B cell (primary cell): ENCODE results near the gene ZMAT3. TPM values are rescaled to one million over a fixed set of nuclear protein-coding genes. Genes with fewer than 3 reads are reported as not detected.

ENCODE experiments used
- ATAC-seq: fragments of 200-7000 bp; cut with Tn5 transposase; one replicate; pipeline ENCODE4 v1.10.0; 2021; ENCODE audit warnings: low read depth, mild to moderate bottlenecking, moderate number of reproducible peaks, moderate library complexity
- CTCF ChIA-PET: fragments of 350-600 bp; sonication (Branson Sonifier 250); formaldehyde crosslinking; loops from one replicate; lab custom pipeline; 2021; ENCODE audit warnings: antibody characterized with exemption, inconsistent platforms; lab: Charles Lee
- POLR2A ChIA-PET: fragments of 350-600 bp; sonication (Branson Sonifier 250); formaldehyde crosslinking; loops from one replicate; lab custom pipeline; 2021; ENCODE audit warnings: antibody characterized with exemption; lab: Charles Lee
- DNase-seq: peaks from one replicate; pipeline ENCODE4 v3.0.0; 2013
- H2AFZ ChIP-seq: 2 replicates; pipeline ENCODE4 v1.6.1; 2012; ENCODE audit warnings: mild to moderate bottlenecking, low read depth, low read length; ENCODE audit not compliant: insufficient read depth, poor library complexity, severe bottlenecking
- H3K27ac ChIP-seq, 2 donors: 1 replicate in 1 of 2; 2 replicates in 1 of 2; pipeline ENCODE4 v1.5.1; 2012 to 2013; ENCODE audit warnings: low read length in 2 of 2, mild to moderate bottlenecking in 2 of 2, moderate library complexity in 1 of 2
- H3K27me3 ChIP-seq, 4 experiments: fragments of 200-600 bp in 1 of 4; sonication (generic) in 1 of 4; replicated peaks in 1 of 4; 1 replicate in 2 of 4; 2 replicates in 2 of 4; pipeline versions ENCODE4 v1.6.1 to v1.7.0; 2013 to 2016; ENCODE audit warnings: low read length in 3 of 4, mild to moderate bottlenecking in 2 of 4, mixed read lengths in 1 of 4, moderate library complexity in 1 of 4; ENCODE audit not compliant: insufficient read depth in 4 of 4, control insufficient read depth in 3 of 4; ENCODE audit errors: control extremely low read depth in 1 of 4
- H3K36me3 ChIP-seq, 2 experiments: replicated peaks in 1 of 2; 1 replicate in 1 of 2; 2 replicates in 1 of 2; pipeline versions ENCODE4 v1.6.1 to v1.7.1; 2013; ENCODE audit warnings: low read length in 1 of 2; ENCODE audit not compliant: insufficient read depth in 2 of 2, control insufficient read depth in 1 of 2; ENCODE audit errors: control extremely low read depth in 1 of 2, extremely low read depth in 1 of 2
- H3K4me1 ChIP-seq, 2 donors: fragments of 200-600 bp in 1 of 2; sonication (generic) in 1 of 2; 1 replicate in 1 of 2; 2 replicates in 1 of 2; pipeline versions ENCODE4 v1.5.1 to v1.6.1; 2013 to 2017; ENCODE audit warnings: low read length in 2 of 2; ENCODE audit not compliant: control insufficient read depth in 2 of 2, insufficient read depth in 2 of 2
- H3K4me2 ChIP-seq: replicated peaks from 2 replicates; pipeline ENCODE3; 2012; ENCODE audit warnings: mild to moderate bottlenecking, low read depth, low read length; ENCODE audit not compliant: poor library complexity, severe bottlenecking
- H3K4me3 ChIP-seq, 5 experiments: fragments of 200-600 bp in 1 of 5; sonication (generic) in 1 of 5; 1 replicate in 3 of 5; 2 replicates in 2 of 5; pipeline versions ENCODE4 v1.5.1 to v1.7.0; 2011 to 2016; ENCODE audit warnings: low read length in 4 of 5, mild to moderate bottlenecking in 4 of 5, low read depth in 2 of 5, control low read depth in 1 of 5, moderate library complexity in 1 of 5; ENCODE audit not compliant: insufficient read depth in 1 of 5; ENCODE audit errors: control extremely low read depth in 1 of 5, extremely low read depth in 1 of 5
- H3K79me2 ChIP-seq: fragments of 200-600 bp; sonication (generic); one replicate; pipeline ENCODE4 v1.6.0; 2016; ENCODE audit warnings: low read length; ENCODE audit not compliant: control insufficient read depth, insufficient read depth
- H3K9ac ChIP-seq: fragments of 200-600 bp; sonication (generic); 2 replicates; pipeline ENCODE4 v1.6.1; 2017; ENCODE audit warnings: mild to moderate bottlenecking, low read length, moderate library complexity
- H3K9me3 ChIP-seq, 3 donors: one replicate each; pipeline versions ENCODE4 v1.6.1 to v1.7.1; 2013; ENCODE audit warnings: low read length in 2 of 3; ENCODE audit not compliant: control insufficient read depth in 2 of 3, insufficient read depth in 1 of 3; ENCODE audit errors: control extremely low read depth in 1 of 3
- H4K20me1 ChIP-seq: 2 replicates; pipeline ENCODE4 v1.6.0; 2012; ENCODE audit warnings: mild to moderate bottlenecking, low read length; ENCODE audit not compliant: insufficient read depth, control insufficient read depth, poor library complexity, severe bottlenecking
- H3K27ac Mint-ChIP-seq: one replicate; pipeline ENCODE4 v1.8.0; 2021; ENCODE audit warnings: mixed read lengths
- H3K27me3 Mint-ChIP-seq: one replicate; pipeline ENCODE4 v1.8.0; 2021; ENCODE audit warnings: mixed read lengths
- H3K4me1 Mint-ChIP-seq: one replicate; pipeline ENCODE4 v1.8.0; 2021; ENCODE audit warnings: mixed read lengths
- H3K4me3 Mint-ChIP-seq: one replicate; pipeline ENCODE4 v1.8.0; 2021; ENCODE audit warnings: mixed read lengths
- H3K9me3 Mint-ChIP-seq: one replicate; pipeline ENCODE4 v1.8.0; 2022; ENCODE audit warnings: mixed read lengths; ENCODE audit not compliant: insufficient read depth
- EZH2 ChIP-seq: IDR thresholded peaks from 2 replicates; pipeline ENCODE4 v1.6.1; 2012; ENCODE audit warnings: borderline replicate concordance, low read depth, mild to moderate bottlenecking, moderate library complexity, low read length; ENCODE audit not compliant: insufficient read depth, poor library complexity, severe bottlenecking
- WGBS: methylation state at CpG from one replicate; pipeline ENCODE4 v1.1.5; 2013; ENCODE audit warnings: missing lambda C conversion rate; ENCODE audit not compliant: insufficient coverage; 5-methylcytosine and 5-hydroxymethylcytosine counted together
- intact Hi-C: fragments of 100-400 bp; cut with micrococcal nuclease; formaldehyde crosslinking; loops from one replicate; pipeline ENCODE4 v1.10.0; 2022
- polyA plus RNA-seq: library from polyadenylated mRNA; depleted of rRNA; stranded (reverse); fragments of >200 nt; gene quantifications from 2 replicates; pipeline ENCODE4 v1.2.3, GENCODE V29; 2012
- total RNA-seq, 2 donors: library from RNA; stranded (reverse); fragments of 120-200 nt in 1 of 2; gene quantifications; 1 replicate in 1 of 2; 2 replicates in 1 of 2; pipeline versions ENCODE4 v1.2.3 to v1.2.4, GENCODE V29; 2013 to 2022
- TF ChIP-seq, protein P1 (sequence below): fragments of 200-600 bp; IDR thresholded peaks from one replicate; pipeline ENCODE4 v1.8.0; 2022; ENCODE audit warnings: antibody characterized with exemption, mild to moderate bottlenecking

Gene ZMAT3
- total and polyA plus RNA-seq, 2 donors (not counting 1 experiment from before 2014, with no cell fraction given) = 3.6 to 19.5 TPM

DNA sequence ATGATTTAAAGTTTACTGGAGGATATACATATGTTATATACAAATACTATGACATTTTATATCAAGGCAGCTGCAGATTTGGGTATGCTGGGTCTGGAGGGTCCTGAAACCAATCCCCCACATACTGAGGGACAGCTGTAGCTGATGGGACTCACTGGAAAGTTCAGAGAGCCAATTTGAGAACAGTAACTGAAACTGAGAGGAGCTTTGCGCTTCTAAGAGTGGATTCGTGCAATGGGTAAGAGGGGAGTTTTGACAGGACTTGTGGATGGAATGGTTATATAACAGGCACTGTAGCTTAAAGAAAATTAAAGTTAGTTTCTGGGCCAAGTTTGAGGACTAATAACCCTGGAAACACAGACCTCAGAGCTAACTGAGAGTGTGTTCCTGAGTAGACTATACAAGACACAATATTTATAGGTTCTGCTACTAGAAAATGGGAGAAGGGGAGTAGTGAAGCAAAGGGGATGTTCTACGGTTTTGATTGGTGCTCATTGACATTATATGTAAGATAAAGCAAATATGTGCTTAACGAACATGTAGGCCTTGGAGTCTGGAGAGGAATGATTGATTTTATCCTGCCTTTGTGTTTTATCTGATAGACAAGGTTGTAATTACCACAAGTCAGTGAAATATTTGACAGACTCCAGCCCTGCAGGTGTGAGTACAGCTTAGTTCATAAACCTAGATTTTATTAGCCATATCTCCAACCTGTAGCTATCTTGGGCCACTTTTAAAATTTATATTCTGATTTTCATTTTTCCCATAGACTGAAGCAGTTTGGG lies 4.8 kb upstream of the ZMAT3 start:
- Histone ChIP-seq H3K79me2 (peaks cover 7% of the 10 kb centered on the region), H2AFZ (no peak overlapping the region), H3K27me3 (no peaks in the 10 kb centered on the region), H3K4me2 (no peak overlapping the region), H3K36me3 (no peaks in the 10 kb centered on the region), H3K9ac (no peak overlapping the region), H3K4me1 (peaks cover 27 to 30% of the 10 kb centered on the region in 2 donors), H3K27ac (no peak overlapping the region), H4K20me1 (no peaks in the 10 kb centered on the region), H3K4me3 (no peak overlapping the region), H3K9me3 (no peaks in the 10 kb centered on the region)
- ChIA-PET POLR2A (no interaction called here), CTCF (interaction anchor here (0.7 to 2.0 kb wide), 6 partner anchors 18 to 346 kb away, joined by 3 to 7 read pairs (median 4); no protein-coding TSS in a partner anchor)
- Mint-ChIP-seq H3K27ac (peak overlapping the region; percentile 2), H3K4me3 (no peak overlapping the region), H3K4me1 (peaks cover 39% of the 10 kb centered on the region), H3K27me3 (no peaks in the 10 kb centered on the region), H3K9me3 (no peaks in the 10 kb centered on the region)
- TF ChIP-seq EZH2 = no peak
- TF ChIP-seq, protein P1, sequence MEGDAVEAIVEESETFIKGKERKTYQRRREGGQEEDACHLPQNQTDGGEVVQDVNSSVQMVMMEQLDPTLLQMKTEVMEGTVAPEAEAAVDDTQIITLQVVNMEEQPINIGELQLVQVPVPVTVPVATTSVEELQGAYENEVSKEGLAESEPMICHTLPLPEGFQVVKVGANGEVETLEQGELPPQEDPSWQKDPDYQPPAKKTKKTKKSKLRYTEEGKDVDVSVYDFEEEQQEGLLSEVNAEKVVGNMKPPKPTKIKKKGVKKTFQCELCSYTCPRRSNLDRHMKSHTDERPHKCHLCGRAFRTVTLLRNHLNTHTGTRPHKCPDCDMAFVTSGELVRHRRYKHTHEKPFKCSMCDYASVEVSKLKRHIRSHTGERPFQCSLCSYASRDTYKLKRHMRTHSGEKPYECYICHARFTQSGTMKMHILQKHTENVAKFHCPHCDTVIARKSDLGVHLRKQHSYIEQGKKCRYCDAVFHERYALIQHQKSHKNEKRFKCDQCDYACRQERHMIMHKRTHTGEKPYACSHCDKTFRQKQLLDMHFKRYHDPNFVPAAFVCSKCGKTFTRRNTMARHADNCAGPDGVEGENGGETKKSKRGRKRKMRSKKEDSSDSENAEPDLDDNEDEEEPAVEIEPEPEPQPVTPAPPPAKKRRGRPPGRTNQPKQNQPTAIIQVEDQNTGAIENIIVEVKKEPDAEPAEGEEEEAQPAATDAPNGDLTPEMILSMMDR = no peak
- intact Hi-C loops = no loop called here
- 100% methylated on average over 1 of the region's 4 CpGs for WGBS
- DNase-seq = no peak
- no peak for ATAC-seq

DNA sequence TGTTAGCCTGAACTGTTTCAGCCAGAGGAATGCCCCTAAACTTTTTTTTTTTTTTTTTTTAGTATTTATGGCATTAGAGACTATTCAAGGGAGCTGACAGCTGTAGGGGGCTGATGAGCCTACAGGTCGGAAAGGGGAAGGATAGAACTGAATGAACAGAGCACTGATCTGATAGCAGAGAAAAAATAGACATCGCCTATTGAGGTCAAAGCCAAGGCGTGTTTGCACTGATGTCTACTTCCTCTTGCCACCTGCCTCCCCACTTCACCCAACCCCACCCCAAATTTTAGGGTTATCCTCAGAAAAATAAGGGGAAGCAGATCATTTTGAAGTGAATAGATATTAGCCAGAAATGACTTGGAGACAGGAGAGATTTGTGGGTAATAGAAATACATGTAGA lies 3.0 kb upstream of the ZMAT3 start:
- peak overlapping the region; percentile 9 for H3K9ac ChIP-seq
- peak; percentile 72 for DNase-seq
- peak; percentile 57 for ATAC-seq
- WGBS = 0% methylated on average over 1 of the region's 3 CpGs
- peak overlapping the region; percentile 82 for H3K27ac Mint-ChIP-seq
- no peaks in the 10 kb centered on the region for H3K27me3 Mint-ChIP-seq
- no peak overlapping the region for H2AFZ ChIP-seq
- ChIA-PET CTCF (interaction anchor here (0.6 to 4.8 kb wide), 7 partner anchors 24 to 487 kb away, joined by 3 to 23 read pairs (median 5); partner anchors contain the start of gene PIK3CA), POLR2A (interaction anchor here (0.6 to 1.0 kb wide), 4 partner anchors 75 to 510 kb away, joined by 3 to 5 read pairs (median 3); partner anchors contain the start of gene ACTL6A)
- no peaks in the 10 kb centered on the region for H4K20me1 ChIP-seq
- H3K9me3 Mint-ChIP-seq = no peaks in the 10 kb centered on the region
- H3K4me1 ChIP-seq = peaks cover 36 to 41% of the 10 kb centered on the region in 2 donors
- peak overlapping the region; percentile 54 for H3K4me2 ChIP-seq
- peak overlapping the region; percentile 50 for H3K4me3 Mint-ChIP-seq
- H3K36me3 ChIP-seq = no peaks in the 10 kb centered on the region
- H3K27ac ChIP-seq = peak overlapping the region; percentile 40 to 71
- H3K4me1 Mint-ChIP-seq = peaks cover 50% of the 10 kb centered on the region
- TF ChIP-seq EZH2 = no peak
- TF ChIP-seq, protein P1 = no peak
- no peaks in the 10 kb centered on the region for H3K9me3 ChIP-seq
- peak overlapping the region in 1 of 5 experiments; percentile 11 for H3K4me3 ChIP-seq
- peaks cover 22% of the 10 kb centered on the region for H3K79me2 ChIP-seq
- intact Hi-C loops = loop anchor here (5.0 kb wide), 1 partner anchor 578 kb away; the partner anchor contains the start of gene USP13
- H3K27me3 ChIP-seq = no peaks in the 10 kb centered on the region
